ENCODE measurements around the gene CACNA2D3.

GRCh38 chr3:54819946-54820345 lies 697.6 kb downstream of the CACNA2D3 start:
- TF ChIP-seq CTCF (IDR thresholded peaks at IDR 0.05; ENCODE audit: insufficient read depth, low read length, poor library complexity, severe bottlenecking) (no peak), EZH2phosphoT487 (conservative IDR thresholded peaks at IDR 0.05; ENCODE audit: low read length) (no peak)

Data from SU-DHL-6 (cell line).